HCT116 (cell line): Measurements from ENCODE around the gene WWOX.

Source experiments
- CTCF ChIP-seq, 3 experiments: fragments of 200-600 bp in 1 of 3; sonication (generic) in 1 of 3; IDR thresholded peaks in 2 of 3; conservative IDR thresholded peaks in 1 of 3; 2 replicates each; pipeline ENCODE4 v1.5.1; 2012 to 2017; ENCODE audit warnings: low read depth in 2 of 3, low read length in 2 of 3, antibody characterized with exemption in 1 of 3, borderline replicate concordance in 1 of 3, control low read depth in 1 of 3, mild to moderate bottlenecking in 1 of 3, mixed read lengths in 1 of 3, mixed run types in 1 of 3, moderate library complexity in 1 of 3; ENCODE audit not compliant: insufficient read depth in 1 of 3
- EZH2 ChIP-seq: fragments of 200-600 bp; sonication (generic); IDR thresholded peaks from 2 replicates; pipeline ENCODE4 v1.6.1; 2017; ENCODE audit warnings: antibody characterized with exemption, mixed run types
- EZH2phosphoT487 ChIP-seq: fragments of 200-600 bp; IDR thresholded peaks from 2 replicates; pipeline ENCODE4 v1.6.1; 2018; ENCODE audit warnings: antibody characterized with exemption, borderline replicate concordance
- POLR2A ChIP-seq: IDR thresholded peaks from 2 replicates; pipeline ENCODE4 v1.7.0; 2011; ENCODE audit warnings: borderline replicate concordance; ENCODE audit not compliant: insufficient read depth, insufficient read length; ENCODE audit errors: extremely low read depth
- REST ChIP-seq: IDR thresholded peaks from 2 replicates; pipeline ENCODE4 v1.6.1; 2012; ENCODE audit warnings: low read depth
- SIN3A ChIP-seq: IDR thresholded peaks from 2 replicates; pipeline ENCODE4 v1.6.1; 2012; ENCODE audit warnings: low read depth
- TCF7L2 ChIP-seq: IDR thresholded peaks from 2 replicates; pipeline ENCODE4 v1.7.0; 2011; ENCODE audit warnings: borderline replicate concordance, inconsistent platforms; ENCODE audit not compliant: insufficient read depth, insufficient read length; ENCODE audit errors: extremely low read depth

- TF ChIP-seq SIN3A (no peak), POLR2A (no peak), TCF7L2 (no peak), REST (no peak), CTCF (IDR thresholded peaks at IDR 0.05 in 2 of 3, conservative IDR thresholded peaks at IDR 0.05 in 1 of 3; ENCODE audit: borderline replicate concordance in 1 of 3, insufficient read depth in 1 of 3, low read depth in 2 of 3, low read length in 2 of 3) (no peak), EZH2phosphoT487 (no peak), EZH2 (no peak)
Observed at GRCh38 chr16:79183571-79183970, 1084.1 kb downstream of the WWOX start.
